CD4-positive, alpha-beta T cell (primary cell): ENCODE data around the gene ANKRD44. TPM values are rescaled to one million over a fixed set of nuclear protein-coding genes. Genes with fewer than 3 reads are reported as not detected.

Experiments
- ATAC-seq: fragments of 200-7000 bp; cut with Tn5 transposase; one replicate; pipeline ENCODE4 v1.10.0; 2022; ENCODE audit warnings: mild to moderate bottlenecking; ENCODE audit not compliant: poor library complexity
- CTCF ChIA-PET: fragments of 350-600 bp; sonication (Branson Sonifier 250); formaldehyde crosslinking; loops from one replicate; lab custom pipeline; 2021; ENCODE audit warnings: antibody characterized with exemption, inconsistent platforms; lab: Charles Lee
- POLR2A ChIA-PET: fragments of 350-600 bp; sonication (Branson Sonifier 250); formaldehyde crosslinking; loops from one replicate; lab custom pipeline; 2021; ENCODE audit warnings: antibody characterized with exemption, inconsistent platforms; lab: Charles Lee
- DNase-seq, 14 experiments: peaks; one replicate each; pipeline ENCODE4 v3.0.0-alpha.2; 2013 to 2020; ENCODE audit warnings: mixed read lengths in 2 of 14
- H3K27ac ChIP-seq, 2 donors: one replicate each; pipeline versions ENCODE4 v1.5.1 to v1.7.0; 2013; ENCODE audit warnings: low read length in 2 of 2, low read depth in 1 of 2, mild to moderate bottlenecking in 1 of 2
- H3K27me3 ChIP-seq, 2 experiments: 1 replicate in 1 of 2; 2 replicates in 1 of 2; pipeline versions ENCODE4 v1.6.1 to v1.7.0; 2013; ENCODE audit warnings: low read length in 2 of 2, control low read depth in 1 of 2, mild to moderate bottlenecking in 1 of 2, moderate library complexity in 1 of 2; ENCODE audit not compliant: insufficient read depth in 2 of 2, control insufficient read depth in 1 of 2
- H3K36me3 ChIP-seq: one replicate; pipeline ENCODE4 v1.6.1; 2013; ENCODE audit warnings: low read length, control low read depth; ENCODE audit not compliant: insufficient read depth
- H3K4me1 ChIP-seq: one replicate; pipeline ENCODE4 v1.6.1; 2013; ENCODE audit warnings: low read length, control low read depth; ENCODE audit not compliant: insufficient read depth
- H3K4me3 ChIP-seq: one replicate; pipeline ENCODE4 v1.5.1; 2013; ENCODE audit warnings: mild to moderate bottlenecking, low read length, moderate library complexity
- H3K9me3 ChIP-seq, 2 experiments: 1 replicate in 1 of 2; 2 replicates in 1 of 2; pipeline versions ENCODE4 v1.6.1 to v1.7.0; 2013; ENCODE audit warnings: low read length in 2 of 2, mild to moderate bottlenecking in 2 of 2, control low read depth in 1 of 2, moderate library complexity in 1 of 2; ENCODE audit not compliant: control insufficient read depth in 1 of 2, insufficient read depth in 1 of 2
- H3K27ac Mint-ChIP-seq: one replicate; pipeline ENCODE4 v1.8.0; 2020; ENCODE audit warnings: mixed read lengths
- H3K27me3 Mint-ChIP-seq: one replicate; pipeline ENCODE4 v1.8.0; 2021; ENCODE audit warnings: mixed read lengths
- H3K36me3 Mint-ChIP-seq: one replicate; pipeline ENCODE4 v1.8.0; 2021; ENCODE audit warnings: low read depth, mixed read lengths
- H3K4me1 Mint-ChIP-seq: one replicate; pipeline ENCODE4 v1.8.0; 2021; ENCODE audit warnings: low read depth, mixed read lengths
- H3K4me3 Mint-ChIP-seq: one replicate; pipeline ENCODE4 v1.8.0; 2020; ENCODE audit warnings: mild to moderate bottlenecking, mixed read lengths
- H3K9me3 Mint-ChIP-seq: one replicate; pipeline ENCODE4 v1.8.0; 2020; ENCODE audit warnings: mixed read lengths
- intact Hi-C, 2 experiments: fragments of 100-400 bp; cut with DNase I in 1 of 2; cut with micrococcal nuclease in 1 of 2; formaldehyde crosslinking; loops; one replicate each; pipeline versions ENCODE4 v1.15.1 to v1.9.0; 2023 to 2025; cut with DNase I, micrococcal nuclease
- total RNA-seq, 174 experiments: library from RNA in 2 of 174; stranded (reverse) in 2 of 174; gene quantifications; one replicate each; pipeline ENCODE4 v1.2.3 and lab custom pipeline; 2021 to 2026
- TF ChIP-seq, protein P1 (sequence below): fragments of 200-600 bp; IDR thresholded peaks from one replicate; pipeline ENCODE4 v1.8.0; 2022; ENCODE audit warnings: antibody characterized with exemption, mild to moderate bottlenecking

The ANKRD44 gene
- total RNA-seq, 2 experiments from 2014 or later: 170 to 186 TPM

DNA sequence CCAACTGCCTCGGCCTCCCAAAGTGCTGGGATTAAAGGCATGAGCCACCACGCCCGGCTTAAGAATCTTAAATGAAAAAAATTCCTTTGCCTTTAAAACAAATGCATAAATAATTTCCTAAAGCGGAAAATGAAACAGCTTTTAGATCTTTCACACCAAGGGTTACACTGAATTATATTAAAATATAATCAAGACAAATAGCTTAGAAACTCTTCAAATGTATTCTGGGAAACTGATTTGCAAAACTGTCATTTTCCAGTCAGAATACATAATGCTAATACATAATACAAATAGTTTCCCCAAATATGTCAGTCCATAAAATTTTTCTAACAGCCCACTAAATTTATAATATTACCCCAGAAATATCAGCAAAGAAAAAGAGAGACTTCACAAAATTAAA is 315.8 kb downstream of the ANKRD44 start:
- Mint-ChIP-seq H3K4me3 (no peak overlapping the region), H3K36me3 (peaks cover 92% of the 10 kb centered on the region), H3K27ac (no peak overlapping the region), H3K27me3 (no peaks in the 10 kb centered on the region), H3K4me1 (peaks cover 36% of the 10 kb centered on the region), H3K9me3 (no peaks in the 10 kb centered on the region)
- peaks cover 89% of the 10 kb centered on the region for H3K36me3 ChIP-seq
- H3K27me3 ChIP-seq: no peaks in the 10 kb centered on the region
- no peak for ATAC-seq
- ChIA-PET POLR2A (no interaction called here), CTCF (no interaction called here)
- TF ChIP-seq, protein P1, sequence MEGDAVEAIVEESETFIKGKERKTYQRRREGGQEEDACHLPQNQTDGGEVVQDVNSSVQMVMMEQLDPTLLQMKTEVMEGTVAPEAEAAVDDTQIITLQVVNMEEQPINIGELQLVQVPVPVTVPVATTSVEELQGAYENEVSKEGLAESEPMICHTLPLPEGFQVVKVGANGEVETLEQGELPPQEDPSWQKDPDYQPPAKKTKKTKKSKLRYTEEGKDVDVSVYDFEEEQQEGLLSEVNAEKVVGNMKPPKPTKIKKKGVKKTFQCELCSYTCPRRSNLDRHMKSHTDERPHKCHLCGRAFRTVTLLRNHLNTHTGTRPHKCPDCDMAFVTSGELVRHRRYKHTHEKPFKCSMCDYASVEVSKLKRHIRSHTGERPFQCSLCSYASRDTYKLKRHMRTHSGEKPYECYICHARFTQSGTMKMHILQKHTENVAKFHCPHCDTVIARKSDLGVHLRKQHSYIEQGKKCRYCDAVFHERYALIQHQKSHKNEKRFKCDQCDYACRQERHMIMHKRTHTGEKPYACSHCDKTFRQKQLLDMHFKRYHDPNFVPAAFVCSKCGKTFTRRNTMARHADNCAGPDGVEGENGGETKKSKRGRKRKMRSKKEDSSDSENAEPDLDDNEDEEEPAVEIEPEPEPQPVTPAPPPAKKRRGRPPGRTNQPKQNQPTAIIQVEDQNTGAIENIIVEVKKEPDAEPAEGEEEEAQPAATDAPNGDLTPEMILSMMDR: no peak
- no peaks in the 10 kb centered on the region for H3K9me3 ChIP-seq
- intact Hi-C loops: no loop called here
- H3K4me1 ChIP-seq: peaks cover 7% of the 10 kb centered on the region
- DNase-seq: no peak
- no peak overlapping the region for H3K27ac ChIP-seq
- no peak overlapping the region for H3K4me3 ChIP-seq

GRCh38 chr2:196993617-196994016 is 317.0 kb downstream of the ANKRD44 start:
- Mint-ChIP-seq H3K4me3 (no peak overlapping the region), H3K9me3 (no peaks in the 10 kb centered on the region), H3K27me3 (no peaks in the 10 kb centered on the region), H3K27ac (peak overlapping the region; percentile 43), H3K36me3 (peaks cover 96% of the 10 kb centered on the region), H3K4me1 (peaks cover 47% of the 10 kb centered on the region)
- no peak overlapping the region for H3K4me3 ChIP-seq
- ChIA-PET POLR2A (interaction anchor here (1.5 kb wide), 1 partner anchor 78 kb away, joined by 5 read pairs; no protein-coding TSS in a partner anchor), CTCF (no interaction called here)
- intact Hi-C loops: no loop called here
- H3K27ac ChIP-seq: no peak overlapping the region
- DNase-seq: no peak
- no peaks in the 10 kb centered on the region for H3K9me3 ChIP-seq
- H3K36me3 ChIP-seq: peaks cover 79% of the 10 kb centered on the region
- TF ChIP-seq, protein P1: no peak
- H3K27me3 ChIP-seq: no peaks in the 10 kb centered on the region
- peaks cover 10% of the 10 kb centered on the region for H3K4me1 ChIP-seq
- no peak for ATAC-seq

GRCh38 chr2:196992466-196992865 is 318.1 kb downstream of the ANKRD44 start:
- Mint-ChIP-seq H3K4me3 (no peak overlapping the region), H3K9me3 (no peaks in the 10 kb centered on the region), H3K36me3 (peaks cover 95% of the 10 kb centered on the region), H3K27ac (peak overlapping the region; percentile 34), H3K4me1 (peaks cover 58% of the 10 kb centered on the region), H3K27me3 (no peaks in the 10 kb centered on the region)
- intact Hi-C loops: no loop called here
- Histone ChIP-seq H3K27me3 (no peaks in the 10 kb centered on the region), H3K4me1 (peaks cover 10% of the 10 kb centered on the region), H3K4me3 (no peak overlapping the region), H3K27ac (no peak overlapping the region), H3K9me3 (no peaks in the 10 kb centered on the region), H3K36me3 (peaks cover 68% of the 10 kb centered on the region)
- ChIA-PET CTCF (interaction anchor here (0.5 to 1.2 kb wide), 2 partner anchors 8 to 33 kb away, joined by 3 read pairs; no protein-coding TSS in a partner anchor), POLR2A (interaction anchor here (1.5 kb wide), 1 partner anchor 77 kb away, joined by 5 read pairs; no protein-coding TSS in a partner anchor)
- TF ChIP-seq, protein P1: no peak
- ATAC-seq (no peak), DNase-seq (no peak)
